Body of pancreas (tissue), 4 donors: ENCODE measurements around the gene PRRT4. TPM values are rescaled to one million over a fixed set of nuclear protein-coding genes. Genes with fewer than 3 reads are reported as not detected.

Experiments used
- ATAC-seq: fragments of 150-250 bp; one replicate; pipeline ENCODE4 v1.9.1; 2016
- DNase-seq, 4 donors: peaks; one replicate each; pipeline ENCODE4 v3.0.0-alpha.2; 2019
- H3K27ac ChIP-seq, 4 donors: fragments of 200-600 bp; sonication (generic); 1 replicate in 3 of 4; 2 replicates in 1 of 4; pipeline versions ENCODE4 v1.5.1 to v1.6.1; 2016 to 2019; ENCODE audit warnings: mild to moderate bottlenecking in 1 of 4, mixed read lengths in 1 of 4, moderate library complexity in 1 of 4
- H3K27me3 ChIP-seq, 2 donors: fragments of 200-600 bp; sonication (generic); one replicate each; pipeline ENCODE4 v1.6.0; 2016; ENCODE audit warnings: mild to moderate bottlenecking in 1 of 2
- H3K36me3 ChIP-seq, 2 donors: fragments of 200-600 bp; sonication (generic); replicated peaks in 1 of 2; 2 replicates each; pipeline ENCODE4 v1.5.1; 2016; ENCODE audit warnings: low read depth in 2 of 2; ENCODE audit not compliant: insufficient read depth in 1 of 2
- H3K4me1 ChIP-seq: fragments of 200-600 bp; sonication (generic); one replicate; pipeline ENCODE4 v1.6.0; 2016
- H3K4me3 ChIP-seq, 2 donors: fragments of 200-600 bp; sonication (generic); 1 replicate in 1 of 2; 2 replicates in 1 of 2; pipeline ENCODE4 v1.5.1; 2016 to 2019
- H3K9me3 ChIP-seq, 3 donors: fragments of 200-600 bp; sonication (generic); 1 replicate in 2 of 3; 2 replicates in 1 of 3; pipeline ENCODE4 v1.5.1; 2016
- CTCF ChIP-seq, 7 experiments: fragments of 450-650 bp in 4 of 7; fragments of 200-600 bp in 3 of 7; sonication (generic) in 3 of 7; IDR thresholded peaks; one replicate each; pipeline ENCODE4 v1.5.1; 2016 to 2019; ENCODE audit warnings: antibody characterized with exemption in 7 of 7
- POLR2A ChIP-seq, 3 donors: fragments of 450-650 bp; IDR thresholded peaks; one replicate each; pipeline ENCODE4 v1.6.1; 2016; ENCODE audit warnings: antibody characterized with exemption in 3 of 3, mild to moderate bottlenecking in 2 of 3
- WGBS, 2 donors: methylation state at CpG; one replicate each; pipeline ENCODE4 v1.1.5; 2017; 5-methylcytosine and 5-hydroxymethylcytosine counted together
- intact Hi-C: fragments of 100-400 bp; cut with DNase I; formaldehyde crosslinking; loops from one replicate; pipeline ENCODE4 v1.15.1; 2023
- total RNA-seq, 2 donors: library from RNA; depleted of rRNA; stranded (reverse); fragments of >200 nt; gene quantifications; one replicate each; pipeline ENCODE4 v1.1.0, GENCODE V29; 2016

Gene PRRT4
- total RNA-seq, 2 donors from 2014 or later: 7.6 TPM; not detected in 1

- Histone ChIP-seq H3K36me3 (no peaks in the 10 kb centered on the region), H3K4me3 (no peak overlapping the region), H3K4me1 (peaks cover 18% of the 10 kb centered on the region), H3K27ac (no peak overlapping the region), H3K9me3 (no peaks in the 10 kb centered on the region), H3K27me3 (no peaks in the 10 kb centered on the region)
- ATAC-seq: no peak
- intact Hi-C loops: no loop called here
- no peak for DNase-seq
- TF ChIP-seq CTCF (IDR thresholded peaks at IDR 0.05) (no peak), POLR2A (IDR thresholded peaks at IDR 0.05) (no peak)
- 51 to 74% methylated on average over 5 to 9 of the region's 9 CpGs for WGBS, 2 donors
Measured at GRCh38 chr7:128360359-128360678, 1.2 kb downstream of the PRRT4 start.

- Histone ChIP-seq H3K27me3 (no peaks in the 10 kb centered on the region), H3K9me3 (no peaks in the 10 kb centered on the region), H3K4me3 (no peak overlapping the region), H3K27ac (no peak overlapping the region), H3K36me3 (no peaks in the 10 kb centered on the region), H3K4me1 (peaks cover 18% of the 10 kb centered on the region)
- no peak for ATAC-seq
- intact Hi-C loops: no loop called here
- DNase-seq: no peak
- WGBS, 2 donors: 82 to 93% methylated on average over 4 of the region's 4 CpGs
- no peak for TF ChIP-seq CTCF (IDR thresholded peaks at IDR 0.05)
- TF ChIP-seq POLR2A (IDR thresholded peaks at IDR 0.05): no peak
Measured at GRCh38 chr7:128359939-128360338, 1.6 kb downstream of the PRRT4 start.

- peaks cover 18% of the 10 kb centered on the region for H3K4me1 ChIP-seq
- H3K4me3 ChIP-seq: no peak overlapping the region
- no peak for ATAC-seq
- H3K27ac ChIP-seq: no peak overlapping the region
- no peaks in the 10 kb centered on the region for H3K9me3 ChIP-seq
- no peaks in the 10 kb centered on the region for H3K36me3 ChIP-seq
- intact Hi-C loops: no loop called here
- no peaks in the 10 kb centered on the region for H3K27me3 ChIP-seq
- WGBS, 2 donors: 88% methylated on average over 11 of the region's 12 CpGs; no CpG with 5 or more reads in 1 of the 2 donors
- no peak for DNase-seq
- no peak for TF ChIP-seq CTCF (IDR thresholded peaks at IDR 0.05)
- no peak for TF ChIP-seq POLR2A (IDR thresholded peaks at IDR 0.05)
Measured at GRCh38 chr7:128359336-128359735, 2.2 kb downstream of the PRRT4 start.

GRCh38 chr7:128358233-128358632, 3.3 kb downstream of the PRRT4 start:
- no peak for ATAC-seq

GRCh38 chr7:128357217-128357613, 4.3 kb downstream of the PRRT4 start:
- intact Hi-C loops: no loop called here
- peaks cover 20% of the 10 kb centered on the region for H3K4me1 ChIP-seq
- DNase-seq (no peak), ATAC-seq (no peak)
- no peaks in the 10 kb centered on the region for H3K36me3 ChIP-seq
- peaks cover 0 to 5% of the 10 kb centered on the region in 2 donors for H3K27me3 ChIP-seq
- no peaks in the 10 kb centered on the region for H3K9me3 ChIP-seq
- TF ChIP-seq POLR2A (IDR thresholded peaks at IDR 0.05) (no peak), CTCF (IDR thresholded peaks at IDR 0.05) (no peak)
- no peak overlapping the region for H3K27ac ChIP-seq
- 68 to 79% methylated on average over 6 of the region's 6 CpGs for WGBS, 2 donors
- H3K4me3 ChIP-seq: no peak overlapping the region

More at GRCh38 chr7:128358233-128358632, 3.3 kb downstream of the PRRT4 start:
- no peak for TF ChIP-seq POLR2A (IDR thresholded peaks at IDR 0.05)
- peaks cover 18% of the 10 kb centered on the region for H3K4me1 ChIP-seq
- intact Hi-C loops: no loop called here
- peaks cover 0 to under 1% of the 10 kb centered on the region in 2 donors for H3K27me3 ChIP-seq
- no peaks in the 10 kb centered on the region for H3K9me3 ChIP-seq
- DNase-seq: no peak
- H3K27ac ChIP-seq: no peak overlapping the region
- H3K4me3 ChIP-seq: no peak overlapping the region
- no peaks in the 10 kb centered on the region for H3K36me3 ChIP-seq
- WGBS, 2 donors: 56 to 61% methylated on average over 1 of the region's 1 CpG
